Mucosa of stomach (tissue), 1 donor: ENCODE measurements around the gene CDKN2AIPNL.
"Not testable (repeated sequence)": the region's sequence is repeated elsewhere in the genome, so short reads cannot be mapped to it uniquely, and the experiment has no call there.

Experiments
- H3K27me3 ChIP-seq: one replicate; pipeline ENCODE4 v1.7.0; 2013; ENCODE audit warnings: mild to moderate bottlenecking, low read length; ENCODE audit not compliant: control insufficient read depth, insufficient read depth
- H3K36me3 ChIP-seq: one replicate; pipeline ENCODE4 v1.7.0; 2013; ENCODE audit warnings: low read length; ENCODE audit not compliant: control insufficient read depth, insufficient read depth
- H3K4me1 ChIP-seq: one replicate; pipeline ENCODE4 v1.7.0; 2013; ENCODE audit warnings: mild to moderate bottlenecking, low read length; ENCODE audit not compliant: control insufficient read depth, insufficient read depth
- H3K4me3 ChIP-seq: one replicate; pipeline ENCODE4 v1.7.0; 2013; ENCODE audit warnings: low read length
- H3K9ac ChIP-seq: one replicate; pipeline ENCODE4 v1.7.0; 2013; ENCODE audit warnings: mild to moderate bottlenecking, low read length, moderate library complexity
- H3K9me3 ChIP-seq: one replicate; pipeline ENCODE4 v1.7.0; 2013; ENCODE audit warnings: mild to moderate bottlenecking, low read length, moderate library complexity; ENCODE audit not compliant: control insufficient read depth
- donor health status: Pancreatic carcinoma.

CDKN2AIPNL gene

DNA sequence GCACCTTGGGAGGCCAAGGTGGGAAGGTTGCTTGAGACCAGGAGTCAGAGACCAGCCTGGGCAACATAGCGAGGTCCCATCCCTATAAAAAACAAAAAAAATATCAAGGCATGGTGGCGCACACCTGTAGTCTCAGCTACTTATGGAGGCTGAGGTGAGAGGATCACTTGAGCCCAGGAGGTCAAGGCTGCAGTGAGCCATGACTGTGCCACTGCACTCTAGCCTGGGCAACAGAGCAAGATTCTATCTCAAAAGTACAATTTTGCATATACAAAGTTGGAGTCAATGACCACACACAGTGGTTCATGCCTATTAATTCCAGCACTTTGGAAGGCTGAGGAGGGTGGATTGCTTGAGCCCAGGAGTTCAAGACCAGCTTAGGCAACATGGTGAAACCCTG, 29.5 kb downstream of the CDKN2AIPNL start:
- not testable (repeated sequence) for H3K4me3 ChIP-seq, H3K9ac ChIP-seq, H3K9me3 ChIP-seq, H3K27me3 ChIP-seq, H3K4me1 ChIP-seq, H3K36me3 ChIP-seq

DNA sequence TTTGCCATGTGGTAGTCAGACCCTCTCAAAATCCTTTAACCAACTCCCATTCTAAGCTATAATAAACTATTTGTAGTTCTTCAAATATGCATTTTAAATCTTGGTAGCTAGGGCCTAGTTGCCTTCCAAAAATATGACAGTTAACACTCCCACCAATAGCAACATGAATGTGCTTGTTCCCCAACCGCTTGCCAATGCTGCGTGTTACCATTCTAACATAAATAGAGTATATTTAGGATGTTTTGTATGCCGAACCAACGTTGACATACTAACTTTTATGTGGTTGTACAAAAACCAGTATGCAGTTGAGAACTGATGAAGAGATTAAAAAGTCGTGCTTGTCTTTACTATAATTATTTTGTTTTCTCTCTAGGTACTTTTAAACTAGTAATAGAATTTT, 31.3 kb downstream of the CDKN2AIPNL start:
- H3K27me3 ChIP-seq = no peaks in the 10 kb centered on the region
- H3K4me3 ChIP-seq = no peak overlapping the region
- H3K4me1 ChIP-seq = no peaks in the 10 kb centered on the region
- H3K9me3 ChIP-seq = no peaks in the 10 kb centered on the region
- no peak overlapping the region for H3K9ac ChIP-seq
- H3K36me3 ChIP-seq = peaks cover 10% of the 10 kb centered on the region

DNA sequence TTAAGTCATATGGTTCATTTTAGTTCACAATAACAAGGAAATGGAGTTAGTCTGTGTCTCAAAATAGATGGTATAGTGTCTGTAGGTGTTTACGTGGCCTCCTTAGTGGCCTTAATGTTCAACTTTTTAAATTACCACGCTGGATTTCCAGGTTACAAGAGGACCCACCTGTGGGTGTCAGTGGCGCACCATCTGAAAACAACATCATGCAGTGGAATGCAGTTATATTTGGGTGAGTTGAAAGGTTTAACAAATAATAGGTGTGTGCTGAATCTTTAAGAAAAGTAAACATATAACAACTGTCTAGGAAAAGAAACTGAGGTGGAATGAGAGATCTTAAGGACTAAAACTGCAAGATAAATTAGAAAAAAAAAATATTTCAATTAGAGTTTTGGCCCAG, 37.4 kb downstream of the CDKN2AIPNL start:
- Histone ChIP-seq H3K4me1 (peaks cover 6% of the 10 kb centered on the region), H3K36me3 (peaks cover 5% of the 10 kb centered on the region), H3K4me3 (no peak overlapping the region), H3K27me3 (no peaks in the 10 kb centered on the region), H3K9ac (no peak overlapping the region), H3K9me3 (no peaks in the 10 kb centered on the region)

DNA sequence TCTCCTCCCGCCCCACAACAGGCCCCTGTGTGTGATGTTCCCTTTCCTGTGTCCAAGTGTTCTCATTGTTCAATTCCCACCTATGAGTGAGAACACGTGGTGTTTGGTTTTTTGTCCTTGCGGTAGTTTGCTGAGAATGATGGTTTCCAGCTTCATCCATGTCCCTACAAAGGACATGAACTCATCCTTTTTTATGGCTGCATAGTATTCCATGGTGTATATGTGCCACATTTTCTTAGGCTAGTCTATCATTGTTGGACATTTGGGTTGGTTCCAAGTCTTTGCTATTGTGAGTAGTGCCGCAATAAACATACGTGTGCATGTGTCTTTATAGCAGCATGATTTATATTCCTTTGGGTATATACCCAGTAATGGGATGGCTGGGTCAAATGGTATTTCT, 38.0 kb downstream of the CDKN2AIPNL start:
- not testable (repeated sequence) for H3K9me3 ChIP-seq, H3K4me1 ChIP-seq, H3K27me3 ChIP-seq, H3K36me3 ChIP-seq, H3K9ac ChIP-seq, H3K4me3 ChIP-seq

DNA sequence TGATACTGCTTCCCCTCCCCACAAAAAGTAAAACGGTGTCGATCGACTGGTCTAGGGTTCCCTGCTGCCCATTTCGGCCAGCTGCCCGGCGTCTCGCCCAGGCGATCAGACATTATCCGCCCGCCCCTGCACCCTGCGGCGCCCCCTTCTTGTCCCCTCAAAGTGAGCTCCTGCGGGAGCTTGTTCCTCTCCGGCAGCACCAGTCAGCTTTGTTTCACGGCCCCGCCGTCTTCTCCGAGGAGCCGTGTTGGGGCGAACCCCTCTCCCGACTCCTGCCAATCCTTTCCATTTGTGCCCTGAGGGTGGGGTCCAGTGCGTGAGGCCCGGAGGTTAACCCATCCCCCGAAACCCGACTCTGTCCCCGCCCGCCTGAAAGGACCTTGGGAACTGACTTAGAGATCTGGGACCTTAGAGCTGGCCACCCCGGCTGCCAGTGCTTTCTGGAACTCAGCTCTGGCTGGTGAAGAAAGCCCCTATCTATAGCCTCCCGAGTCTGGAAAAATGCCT, 39.8 kb downstream of the CDKN2AIPNL start:
- H3K4me3 ChIP-seq = peak overlapping the region; percentile 91
- peak overlapping the region; percentile 100 for H3K9ac ChIP-seq
- no peaks in the 10 kb centered on the region for H3K27me3 ChIP-seq
- H3K9me3 ChIP-seq = no peaks in the 10 kb centered on the region
- H3K36me3 ChIP-seq = peaks cover 5% of the 10 kb centered on the region
- peaks cover 10% of the 10 kb centered on the region for H3K4me1 ChIP-seq

DNA sequence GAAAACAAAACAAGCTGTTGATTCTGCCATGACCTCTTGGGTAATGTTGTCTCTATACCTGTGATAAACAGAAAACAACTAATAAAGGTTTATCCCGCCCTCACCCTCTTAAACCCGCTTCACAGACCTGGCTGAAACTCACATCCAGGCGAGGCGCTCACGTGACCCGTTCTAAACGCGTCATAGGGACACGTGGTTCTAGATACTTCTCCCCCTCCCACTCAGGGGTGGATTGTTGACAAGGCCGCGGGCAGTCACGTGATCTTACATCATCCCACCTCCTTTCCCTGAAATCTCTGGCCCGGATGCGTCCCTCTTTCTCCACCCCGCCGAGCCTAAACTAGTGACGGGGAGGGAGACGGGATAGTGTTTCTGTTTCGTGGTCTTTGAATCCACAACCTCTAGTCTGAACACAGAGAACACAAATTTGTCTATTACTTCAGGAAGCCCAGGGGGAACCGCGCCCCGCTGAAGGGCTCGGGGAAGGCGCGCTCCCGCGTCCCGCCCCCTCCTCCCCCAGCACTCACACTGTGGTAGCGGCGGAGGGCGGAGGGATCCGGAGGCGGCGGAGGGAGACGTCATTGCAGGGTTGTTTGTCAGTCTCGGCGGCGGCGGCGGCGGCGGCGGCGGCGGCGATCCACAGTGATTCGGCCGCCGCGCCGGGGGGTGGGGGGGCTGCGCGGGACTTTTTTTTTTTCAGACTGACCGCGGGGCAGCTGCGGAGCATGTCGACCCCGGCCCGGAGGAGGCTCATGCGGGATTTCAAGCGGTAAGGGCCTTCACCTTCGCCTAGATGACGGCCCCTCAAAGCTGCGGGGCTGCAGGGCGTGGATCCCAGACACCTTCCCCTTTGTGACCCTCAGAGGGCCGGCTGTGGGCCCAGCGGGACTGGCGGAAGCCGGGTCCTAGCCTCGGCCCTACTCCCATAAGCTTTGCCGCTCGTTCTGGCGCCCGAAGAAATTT, 40.5 kb downstream of the CDKN2AIPNL start, which contains the start of gene UBE2B:
TSS of gene UBE2B (plus strand) at position 699 of the 963 bp plus-strand sequence. CDS start at position 726, 27 bp downstream.
- Histone ChIP-seq H3K9me3 (no peaks in the 10 kb centered on the region), H3K9ac (peak within 1 kb of the TSS; percentile 100), H3K36me3 (no peaks in the 10 kb centered on the region), H3K4me3 (peak within 1 kb of the TSS; percentile 91), H3K4me1 (peaks cover 10% of the 10 kb centered on the region), H3K27me3 (no peaks in the 10 kb centered on the region)

DNA sequence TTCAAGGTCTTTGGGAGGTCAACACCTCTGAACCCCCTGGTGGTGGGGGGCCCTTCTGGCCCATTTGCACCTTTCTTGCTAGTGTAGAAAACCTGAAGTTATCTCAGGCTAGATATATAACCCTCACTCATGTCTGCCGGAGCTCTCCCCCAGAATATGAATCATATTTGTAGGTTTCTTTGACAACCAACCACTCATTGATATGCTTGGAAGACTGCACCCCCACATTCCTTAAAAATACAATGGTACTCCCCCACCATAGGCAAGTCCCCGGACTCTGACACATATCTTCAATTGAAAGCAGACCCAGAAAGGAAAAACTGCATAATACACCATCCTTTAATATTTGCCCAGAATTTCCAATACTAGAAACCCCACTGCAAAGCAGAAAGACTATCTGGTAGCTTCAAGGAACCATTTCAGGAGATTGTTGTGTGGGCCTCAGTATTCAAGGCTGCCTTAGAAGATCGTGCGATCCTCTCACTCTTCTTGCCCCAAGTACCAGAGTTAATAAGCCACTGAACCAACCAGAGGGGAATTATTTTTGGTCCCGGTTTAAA, 41.3 kb downstream of the CDKN2AIPNL start:
- Histone ChIP-seq H3K9ac (peak overlapping the region; percentile 100), H3K9me3 (no peaks in the 10 kb centered on the region), H3K4me1 (peaks cover 10% of the 10 kb centered on the region), H3K27me3 (no peaks in the 10 kb centered on the region), H3K4me3 (peak overlapping the region; percentile 78), H3K36me3 (no peaks in the 10 kb centered on the region)

DNA sequence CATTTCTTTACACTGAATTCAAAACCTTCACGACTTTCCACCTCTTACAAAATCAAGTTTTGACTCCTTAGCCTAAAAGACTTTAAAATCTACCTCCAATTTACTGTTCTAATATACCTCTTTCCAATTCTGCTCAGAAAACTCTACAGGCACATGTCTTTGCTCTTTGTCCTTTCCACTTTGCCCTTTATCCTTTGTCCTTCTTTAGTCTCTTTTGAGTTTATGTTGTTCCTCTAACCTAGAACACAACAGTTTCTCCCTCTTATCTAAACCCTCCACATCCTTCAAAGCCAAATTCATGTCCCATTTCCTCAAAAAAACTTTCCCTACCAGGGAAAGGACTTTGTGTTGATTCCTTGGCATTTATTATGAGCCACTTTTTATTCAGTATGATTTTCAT, 46.1 kb downstream of the CDKN2AIPNL start:
- Histone ChIP-seq H3K4me3 (no peak overlapping the region), H3K4me1 (peaks cover 9% of the 10 kb centered on the region), H3K9ac (no peak overlapping the region), H3K9me3 (no peaks in the 10 kb centered on the region), H3K27me3 (no peaks in the 10 kb centered on the region), H3K36me3 (no peaks in the 10 kb centered on the region)

DNA sequence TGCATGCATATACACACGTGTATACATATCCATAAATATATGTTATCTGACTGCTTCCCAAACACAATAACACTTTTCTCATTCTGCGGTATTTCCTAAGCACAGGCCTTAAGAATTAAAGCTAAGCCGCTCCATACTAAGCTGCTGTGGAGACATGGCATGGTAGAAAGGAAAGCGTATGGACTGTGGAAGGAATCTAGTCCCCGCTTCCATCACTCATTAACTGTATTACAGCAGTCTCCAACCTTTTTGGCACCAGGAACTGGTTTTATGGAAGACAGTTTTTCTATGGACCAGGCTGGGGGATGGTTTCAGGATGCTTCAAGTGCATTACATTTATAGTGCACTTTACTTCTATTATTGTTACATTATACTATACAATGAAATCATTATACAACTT, 56.0 kb downstream of the CDKN2AIPNL start:
- Histone ChIP-seq H3K4me1 (no peaks in the 10 kb centered on the region), H3K27me3 (no peaks in the 10 kb centered on the region), H3K36me3 (no peaks in the 10 kb centered on the region), H3K9ac (no peak overlapping the region), H3K4me3 (no peak overlapping the region), H3K9me3 (no peaks in the 10 kb centered on the region)
